GM08714 (cell line): ENCODE data around the gene DDX27.
"Not testable (repeated sequence)": the region's sequence is repeated elsewhere in the genome, so short reads cannot be mapped to it uniquely, and the experiment has no call there.

Experiments
- H3K4me3 ChIP-seq: fragments of 200-500 bp; sonication (Bioruptor generic); 2 replicates; pipeline ENCODE4 v1.5.1; 2014; ENCODE audit warnings: mild to moderate bottlenecking, low read length, inconsistent platforms
- ZNF274 ChIP-seq: IDR thresholded peaks from 2 replicates; pipeline ENCODE4 v1.6.1; 2012; ENCODE audit warnings: mild to moderate bottlenecking, low read depth, low read length

DDX27 gene

GRCh38 chr20:49219091-49219923, at the start of gene DDX27:
TSS of gene DDX27 (plus strand) at chr20:49219416. CDS start at chr20:49219449, 33 bp downstream.
- TF ChIP-seq ZNF274, result no peak
- H3K4me3 ChIP-seq, result peak within 1 kb of the TSS; percentile 90

GRCh38 chr20:49169547-49169946, 49.7 kb upstream of the DDX27 start:
- TF ChIP-seq ZNF274, result no peak
- H3K4me3 ChIP-seq, result no peak overlapping the region

GRCh38 chr20:49170714-49171113, 48.5 kb upstream of the DDX27 start:
- no peak for TF ChIP-seq ZNF274
- H3K4me3 ChIP-seq, result no peak overlapping the region

- no peak for TF ChIP-seq ZNF274
- no peak overlapping the region for H3K4me3 ChIP-seq
Observed at GRCh38 chr20:49171909-49172308, 47.3 kb upstream of the DDX27 start.

- H3K4me3 ChIP-seq, result no peak overlapping the region
- no peak for TF ChIP-seq ZNF274
Observed at GRCh38 chr20:49172413-49172812, 46.8 kb upstream of the DDX27 start.

- no peak overlapping the region for H3K4me3 ChIP-seq
- TF ChIP-seq ZNF274, result no peak
Observed at GRCh38 chr20:49174183-49174582, 45.0 kb upstream of the DDX27 start.

- no peak for TF ChIP-seq ZNF274
- H3K4me3 ChIP-seq, result no peak overlapping the region
Observed at GRCh38 chr20:49179368-49180277, 39.6 kb upstream of the DDX27 start.

GRCh38 chr20:49181265-49181877, 37.8 kb upstream of the DDX27 start:
- no peak for TF ChIP-seq ZNF274
- no peak overlapping the region for H3K4me3 ChIP-seq

- TF ChIP-seq ZNF274, result no peak
- H3K4me3 ChIP-seq, result no peak overlapping the region
Observed at GRCh38 chr20:49183444-49183843, 35.8 kb upstream of the DDX27 start.

- H3K4me3 ChIP-seq, result not testable (repeated sequence)
Observed at GRCh38 chr20:49184084-49184501, 35.1 kb upstream of the DDX27 start.

- no peak overlapping the region for H3K4me3 ChIP-seq
- no peak for TF ChIP-seq ZNF274
Observed at GRCh38 chr20:49184691-49185070, 34.5 kb upstream of the DDX27 start.

- H3K4me3 ChIP-seq, result no peak overlapping the region
- no peak for TF ChIP-seq ZNF274
Observed at GRCh38 chr20:49185071-49185761, 34.0 kb upstream of the DDX27 start.

- TF ChIP-seq ZNF274, result no peak
- peak overlapping the region; percentile 100 for H3K4me3 ChIP-seq
Observed at GRCh38 chr20:49186535-49187329, 32.5 kb upstream of the DDX27 start.

GRCh38 chr20:49187330-49187850, 31.8 kb upstream of the DDX27 start:
- H3K4me3 ChIP-seq, result peak overlapping the region; percentile 100
- TF ChIP-seq ZNF274, result no peak
